K562 (cell line): ENCODE data around the gene KNDC1.

ENCODE experiments used
- ATF3 ChIP-seq, 2 experiments: fragments of 450-650 bp in 1 of 2; sonication (generic) in 1 of 2; formaldehyde crosslinking in 1 of 2; IDR thresholded peaks in 1 of 2; conservative IDR thresholded peaks in 1 of 2; 2 replicates each; pipeline versions ENCODE4 v1.6.1 to v1.8.1; 2016 to 2023; ENCODE audit warnings: mild to moderate bottlenecking in 2 of 2, moderate library complexity in 2 of 2, inconsistent platforms in 1 of 2, missing genetic modification reagents in 1 of 2
- CREB1 ChIP-seq, 2 experiments: sonication (generic) in 1 of 2; formaldehyde crosslinking in 1 of 2; IDR thresholded peaks; 2 replicates each; pipeline versions ENCODE4 v1.6.1 to v1.8.0; 2012 to 2022; ENCODE audit warnings: inconsistent platforms in 1 of 2, mild to moderate bottlenecking in 1 of 2, missing genetic modification reagents in 1 of 2, moderate library complexity in 1 of 2
- FOS ChIP-seq: IDR thresholded peaks from 3 replicates; pipeline ENCODE4 v1.6.1; 2011; ENCODE audit not compliant: insufficient read length; ENCODE audit errors: extremely low read depth
- KLF13 ChIP-seq: fragments of 450-650 bp; IDR thresholded peaks from 2 replicates; pipeline ENCODE4 v1.6.1; 2016; ENCODE audit warnings: missing genetic modification characterization, low read depth, mild to moderate bottlenecking, missing compliant biosample characterization, moderate library complexity, borderline replicate concordance
- MEF2A ChIP-seq: IDR thresholded peaks from 2 replicates; pipeline ENCODE4 v1.6.1; 2011; ENCODE audit warnings: low read depth, mild to moderate bottlenecking, low read length, moderate library complexity; ENCODE audit not compliant: control insufficient read depth
- PCBP1 ChIP-seq: fragments of 200-400 bp; formaldehyde crosslinking; IDR thresholded peaks from 2 replicates; pipeline ENCODE4 v1.6.1; 2018; ENCODE audit warnings: mild to moderate bottlenecking, low read depth, low read length; ENCODE audit not compliant: poor library complexity, severe bottlenecking
- POLR2A ChIP-seq: fragments of 450-650 bp; conservative IDR thresholded peaks from 2 replicates; pipeline ENCODE4 v1.6.1; 2016
- ZEB2 ChIP-seq: fragments of 450-650 bp; IDR thresholded peaks from 2 replicates; pipeline ENCODE4 v1.6.1; 2016
- TF ChIP-seq, protein P1 (sequence below), 3 experiments: IDR thresholded peaks in 2 of 3; conservative IDR thresholded peaks in 1 of 3; 2 replicates each; pipeline ENCODE4 v1.5.1; 2011 to 2012; ENCODE audit warnings: low read length in 3 of 3, mild to moderate bottlenecking in 3 of 3, control low read depth in 2 of 3, improper control_type of control experiment in 1 of 3, inconsistent platforms in 1 of 3, low read depth in 1 of 3, mixed read lengths in 1 of 3, moderate library complexity in 1 of 3; ENCODE audit not compliant: insufficient read depth in 2 of 3
- TF ChIP-seq, protein P2 (sequence below): sonication (generic); formaldehyde crosslinking; IDR thresholded peaks from 2 replicates; pipeline ENCODE4 v1.8.1; 2023; ENCODE audit warnings: mild to moderate bottlenecking, missing genetic modification reagents

- TF ChIP-seq MEF2A (no peak), POLR2A (no peak), FOS (no peak), KLF13 (tag) (no peak), PCBP1 (no peak), CREB1 (IDR thresholded peaks at IDR 0.05) (no peak), CREB1 (CRISPR knock-in tag; IDR thresholded peaks at IDR 0.05) (no peak), ZEB2 (no peak), ATF3 (IDR thresholded peaks at IDR 0.05) (no peak), ATF3 (CRISPR knock-in tag; conservative IDR thresholded peaks at IDR 0.05) (no peak)
- TF ChIP-seq, protein P1, sequence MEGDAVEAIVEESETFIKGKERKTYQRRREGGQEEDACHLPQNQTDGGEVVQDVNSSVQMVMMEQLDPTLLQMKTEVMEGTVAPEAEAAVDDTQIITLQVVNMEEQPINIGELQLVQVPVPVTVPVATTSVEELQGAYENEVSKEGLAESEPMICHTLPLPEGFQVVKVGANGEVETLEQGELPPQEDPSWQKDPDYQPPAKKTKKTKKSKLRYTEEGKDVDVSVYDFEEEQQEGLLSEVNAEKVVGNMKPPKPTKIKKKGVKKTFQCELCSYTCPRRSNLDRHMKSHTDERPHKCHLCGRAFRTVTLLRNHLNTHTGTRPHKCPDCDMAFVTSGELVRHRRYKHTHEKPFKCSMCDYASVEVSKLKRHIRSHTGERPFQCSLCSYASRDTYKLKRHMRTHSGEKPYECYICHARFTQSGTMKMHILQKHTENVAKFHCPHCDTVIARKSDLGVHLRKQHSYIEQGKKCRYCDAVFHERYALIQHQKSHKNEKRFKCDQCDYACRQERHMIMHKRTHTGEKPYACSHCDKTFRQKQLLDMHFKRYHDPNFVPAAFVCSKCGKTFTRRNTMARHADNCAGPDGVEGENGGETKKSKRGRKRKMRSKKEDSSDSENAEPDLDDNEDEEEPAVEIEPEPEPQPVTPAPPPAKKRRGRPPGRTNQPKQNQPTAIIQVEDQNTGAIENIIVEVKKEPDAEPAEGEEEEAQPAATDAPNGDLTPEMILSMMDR (IDR thresholded peaks at IDR 0.05 in 2 of 3, conservative IDR thresholded peaks at IDR 0.05 in 1 of 3; ENCODE audit: insufficient read depth in 2 of 3, low read depth in 1 of 3, low read length in 3 of 3): no peak
- TF ChIP-seq, protein P2, sequence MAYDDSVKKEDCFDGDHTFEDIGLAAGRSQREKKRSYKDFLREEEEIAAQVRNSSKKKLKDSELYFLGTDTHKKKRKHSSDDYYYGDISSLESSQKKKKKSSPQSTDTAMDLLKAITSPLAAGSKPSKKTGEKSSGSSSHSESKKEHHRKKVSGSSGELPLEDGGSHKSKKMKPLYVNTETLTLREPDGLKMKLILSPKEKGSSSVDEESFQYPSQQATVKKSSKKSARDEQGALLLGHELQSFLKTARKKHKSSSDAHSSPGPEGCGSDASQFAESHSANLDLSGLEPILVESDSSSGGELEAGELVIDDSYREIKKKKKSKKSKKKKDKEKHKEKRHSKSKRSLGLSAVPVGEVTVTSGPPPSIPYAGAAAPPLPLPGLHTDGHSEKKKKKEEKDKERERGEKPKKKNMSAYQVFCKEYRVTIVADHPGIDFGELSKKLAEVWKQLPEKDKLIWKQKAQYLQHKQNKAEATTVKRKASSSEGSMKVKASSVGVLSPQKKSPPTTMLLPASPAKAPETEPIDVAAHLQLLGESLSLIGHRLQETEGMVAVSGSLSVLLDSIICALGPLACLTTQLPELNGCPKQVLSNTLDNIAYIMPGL (CRISPR knock-in tag): no peak
Measured at GRCh38 chr10:133122171-133122935, 37.7 kb upstream of the KNDC1 start.
